Tibial artery (tissue), 4 donors: ENCODE data around the gene SORT1.

Experiments used
- DNase-seq, 2 donors: peaks; one replicate each; pipeline ENCODE4 v3.0.0-alpha.2; 2019
- H3K27ac ChIP-seq, 2 donors: fragments of 200-600 bp; sonication (generic) in 1 of 2; 1 replicate in 1 of 2; 2 replicates in 1 of 2; pipeline ENCODE4 v1.5.1; 2018 to 2019; ENCODE audit warnings: mild to moderate bottlenecking in 1 of 2
- H3K27me3 ChIP-seq, 2 donors: fragments of 200-600 bp; sonication (generic) in 1 of 2; one replicate each; pipeline versions ENCODE4 v1.5.1 to v1.6.0; 2016 to 2019
- H3K36me3 ChIP-seq, 3 donors: fragments of 200-600 bp; sonication (generic) in 2 of 3; one replicate each; pipeline ENCODE4 v1.5.1; 2016 to 2019; ENCODE audit warnings: mild to moderate bottlenecking in 2 of 3
- H3K4me1 ChIP-seq, 4 donors: fragments of 200-600 bp; sonication (generic) in 2 of 4; 1 replicate in 3 of 4; 2 replicates in 1 of 4; pipeline ENCODE4 v1.5.1; 2016 to 2019
- H3K4me3 ChIP-seq, 2 donors: fragments of 200-600 bp; sonication (generic) in 1 of 2; 1 replicate in 1 of 2; 2 replicates in 1 of 2; pipeline ENCODE4 v1.5.1; 2018 to 2019; ENCODE audit warnings: mild to moderate bottlenecking in 2 of 2
- H3K9me3 ChIP-seq, 3 donors: fragments of 200-600 bp; sonication (generic) in 1 of 3; one replicate each; pipeline ENCODE4 v1.5.1; 2016 to 2019
- CTCF ChIP-seq, 2 experiments: fragments of 200-600 bp in 1 of 2; fragments of 450-650 bp in 1 of 2; IDR thresholded peaks; one replicate each; pipeline ENCODE4 v1.5.1; 2017 to 2019; ENCODE audit warnings: antibody characterized with exemption in 2 of 2, mild to moderate bottlenecking in 1 of 2, moderate library complexity in 1 of 2
- intact Hi-C: fragments of 100-400 bp; cut with DNase I; formaldehyde crosslinking; loops from one replicate; pipeline ENCODE4 v1.15.0; 2023; ENCODE audit warnings: low total_unique reads

Gene SORT1

DNA sequence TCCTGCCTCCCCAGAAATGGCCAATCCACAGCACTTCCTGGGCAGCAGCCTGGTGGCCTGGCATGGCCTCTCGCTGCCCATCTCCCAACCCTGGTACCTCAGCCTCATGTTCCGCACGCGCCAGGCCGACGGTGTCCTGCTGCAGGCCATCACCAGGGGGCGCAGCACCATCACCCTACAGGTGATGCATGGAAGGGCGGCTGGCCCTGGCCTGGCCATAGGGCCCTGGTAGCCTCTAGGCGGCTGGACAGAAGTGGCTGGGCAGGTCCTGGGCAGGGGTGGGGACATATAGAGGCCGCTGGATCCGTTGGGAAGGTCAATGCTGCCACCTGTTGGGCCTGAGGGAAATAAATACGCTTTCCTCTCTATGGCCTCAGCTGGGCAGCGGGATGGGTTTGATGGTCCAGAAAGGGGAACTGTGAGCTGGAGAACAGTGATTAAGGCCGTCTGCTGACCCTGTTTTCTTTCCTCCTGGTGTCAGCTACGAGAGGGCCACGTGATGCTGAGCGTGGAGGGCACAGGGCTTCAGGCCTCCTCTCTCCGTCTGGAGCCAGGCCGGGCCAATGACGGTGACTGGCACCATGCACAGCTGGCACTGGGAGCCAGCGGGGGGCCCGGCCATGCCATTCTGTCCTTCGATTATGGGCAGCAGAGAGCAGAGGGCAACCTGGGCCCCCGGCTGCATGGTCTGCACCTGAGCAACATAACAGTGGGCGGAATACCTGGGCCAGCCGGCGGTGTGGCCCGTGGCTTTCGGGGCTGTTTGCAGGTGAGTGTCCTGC lies 133.9 kb downstream of the SORT1 start:
- Histone ChIP-seq H3K27me3 (no peaks in the 10 kb centered on the region), H3K36me3 (peaks cover 0 to 53% (median 4%) of the 10 kb centered on the region in 3 donors), H3K9me3 (no peaks in the 10 kb centered on the region), H3K4me3 (no peak overlapping the region), H3K4me1 (peaks cover 0 to 15% (median 3%) of the 10 kb centered on the region in 4 donors), H3K27ac (no peak overlapping the region)
- TF ChIP-seq CTCF (IDR thresholded peaks at IDR 0.05) = peak; percentile 94 to 99
- DNase-seq = peak; percentile 79 to 86
- intact Hi-C loops = loop anchor here (10.0 kb wide), 1 partner anchor 221 kb away; the partner anchor contains the start of gene ATXN7L2

DNA sequence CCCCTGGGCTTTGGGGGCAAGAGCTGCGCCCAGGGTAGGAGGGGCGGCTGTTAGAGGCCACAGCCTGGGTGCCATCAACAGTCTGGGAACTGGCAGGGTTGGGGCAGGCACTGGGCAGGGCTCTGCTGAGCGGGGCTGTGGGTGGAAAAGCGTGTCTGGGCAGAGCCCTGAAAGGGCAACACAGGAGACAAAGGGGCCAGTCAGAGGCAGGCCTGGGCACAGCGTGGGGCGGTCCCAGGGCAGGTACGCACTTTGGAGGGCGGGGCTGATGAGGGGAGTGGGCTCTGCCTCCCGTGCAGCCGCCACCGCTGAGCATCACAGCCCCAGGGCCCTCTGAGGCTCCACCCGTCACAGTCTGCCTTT lies 134.5 kb downstream of the SORT1 start:
- no peak overlapping the region for H3K27ac ChIP-seq
- TF ChIP-seq CTCF (IDR thresholded peaks at IDR 0.05) = no peak
- no peak overlapping the region for H3K4me3 ChIP-seq
- no peak for DNase-seq
- intact Hi-C loops = loop anchor here (10.0 kb wide), 1 partner anchor 222 kb away; the partner anchor contains the start of gene ATXN7L2
- no peaks in the 10 kb centered on the region for H3K27me3 ChIP-seq
- H3K9me3 ChIP-seq = no peaks in the 10 kb centered on the region
- peaks cover 0 to 15% (median 3%) of the 10 kb centered on the region in 4 donors for H3K4me1 ChIP-seq
- H3K36me3 ChIP-seq = peaks cover 0 to 53% (median 9%) of the 10 kb centered on the region in 3 donors

DNA sequence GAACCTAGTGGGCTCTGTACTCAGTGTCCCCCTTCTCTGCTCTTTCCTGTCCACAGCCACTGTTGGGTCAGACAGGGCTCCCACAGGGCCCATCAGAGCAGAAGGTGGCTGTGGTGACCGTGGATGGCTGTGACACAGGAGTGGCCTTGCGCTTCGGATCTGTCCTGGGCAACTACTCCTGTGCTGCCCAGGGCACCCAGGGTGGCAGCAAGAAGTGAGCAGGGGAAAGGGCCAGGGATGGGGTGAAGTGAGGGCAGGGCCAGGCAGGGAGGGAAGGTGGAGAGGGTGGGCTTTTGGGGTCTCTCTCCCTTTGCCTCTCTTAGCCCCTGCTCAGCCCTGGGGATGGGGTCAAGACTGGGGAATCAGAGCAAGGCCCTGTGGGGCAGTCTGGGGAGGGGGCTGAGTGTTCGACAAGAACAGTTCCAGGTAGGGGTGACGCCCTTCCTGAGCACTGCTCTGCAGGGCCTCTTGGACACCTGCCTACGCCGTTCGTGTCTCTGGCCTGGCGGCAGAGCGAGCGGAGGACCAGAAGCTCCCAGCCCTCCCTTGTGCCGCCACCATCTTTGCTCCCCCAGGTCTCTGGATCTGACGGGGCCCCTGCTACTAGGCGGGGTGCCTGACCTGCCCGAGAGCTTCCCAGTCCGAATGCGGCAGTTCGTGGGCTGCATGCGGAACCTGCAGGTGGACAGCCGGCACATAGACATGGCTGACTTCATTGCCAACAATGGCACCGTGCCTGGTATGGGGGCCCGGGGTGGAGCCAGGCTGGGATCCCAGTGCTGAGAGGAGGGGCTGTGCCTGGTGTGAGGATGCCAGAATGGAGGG lies 135.3 kb downstream of the SORT1 start:
- Histone ChIP-seq H3K9me3 (no peaks in the 10 kb centered on the region), H3K4me3 (no peak overlapping the region), H3K4me1 (peaks cover 0 to 15% (median 3%) of the 10 kb centered on the region in 4 donors), H3K27me3 (no peaks in the 10 kb centered on the region), H3K27ac (no peak overlapping the region), H3K36me3 (peaks cover 0 to 45% (median 9%) of the 10 kb centered on the region in 3 donors)
- intact Hi-C loops = loop anchor here (10.0 kb wide), 1 partner anchor 222 kb away; the partner anchor contains the start of gene ATXN7L2
- no peak for TF ChIP-seq CTCF (IDR thresholded peaks at IDR 0.05)
- no peak for DNase-seq

DNA sequence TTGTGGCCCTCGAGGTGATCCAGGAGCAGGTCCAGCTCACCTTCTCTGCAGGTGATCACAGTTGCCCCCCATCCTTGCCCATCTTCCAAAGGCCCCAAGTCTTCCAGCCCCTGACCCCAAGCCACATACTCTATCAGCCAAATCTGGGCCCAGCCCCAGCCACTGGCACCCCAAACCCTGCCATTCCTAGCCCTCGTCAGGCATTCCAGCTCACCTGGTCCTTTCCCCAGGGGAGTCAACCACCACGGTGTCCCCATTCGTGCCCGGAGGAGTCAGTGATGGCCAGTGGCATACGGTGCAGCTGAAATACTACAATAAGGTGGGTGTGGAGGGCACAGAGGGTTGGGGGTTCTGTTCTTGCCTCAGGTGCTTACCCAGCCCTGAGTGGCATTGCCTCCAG lies 136.1 kb downstream of the SORT1 start:
- no peaks in the 10 kb centered on the region for H3K9me3 ChIP-seq
- peaks cover 0 to 15% (median 3%) of the 10 kb centered on the region in 4 donors for H3K4me1 ChIP-seq
- intact Hi-C loops = loop anchor here (10.0 kb wide), 1 partner anchor 223 kb away; the partner anchor contains the start of gene ATXN7L2
- no peak overlapping the region for H3K4me3 ChIP-seq
- no peak overlapping the region for H3K27ac ChIP-seq
- no peak for DNase-seq
- H3K27me3 ChIP-seq = no peaks in the 10 kb centered on the region
- TF ChIP-seq CTCF (IDR thresholded peaks at IDR 0.05) = no peak
- peaks cover 0 to 43% (median 9%) of the 10 kb centered on the region in 3 donors for H3K36me3 ChIP-seq

- intact Hi-C loops = loop anchor here (10.0 kb wide), 1 partner anchor 224 kb away; the partner anchor contains the start of gene ATXN7L2
- no peak for TF ChIP-seq CTCF (IDR thresholded peaks at IDR 0.05)
- Histone ChIP-seq H3K27me3 (no peaks in the 10 kb centered on the region), H3K27ac (no peak overlapping the region), H3K36me3 (peaks cover 0 to 40% (median 9%) of the 10 kb centered on the region in 3 donors), H3K4me1 (peaks cover 0 to 15% (median 3%) of the 10 kb centered on the region in 4 donors), H3K9me3 (no peaks in the 10 kb centered on the region), H3K4me3 (no peak overlapping the region)
- DNase-seq = no peak
These were observed 136.7 kb downstream of the SORT1 start for GRCh38 chr1:109261006-109261405.
